Measurements from ENCODE around the gene TOR4A.

GRCh38 chr9:137240841-137241489, 36.6 kb upstream of the TOR4A start, which contains the start of gene TUBB4B:
- no peak for TF ChIP-seq EZH2 (IDR thresholded peaks at IDR 0.05; ENCODE audit: borderline replicate concordance, low read length)
- no peak for TF ChIP-seq CTCF (conservative IDR thresholded peaks at IDR 0.05 in 1 of 2, IDR thresholded peaks at IDR 0.05 in 1 of 2; ENCODE audit: extremely low read depth in 1 of 2, insufficient read depth in 1 of 2, low read depth in 1 of 2, low read length in 2 of 2)

Data from mammary epithelial cell (primary cell).